DOHH2 (cell line): Measurements from ENCODE around the gene MYH16.
"Not testable (repeated sequence)": the region's sequence is repeated elsewhere in the genome, so short reads cannot be mapped to it uniquely, and the experiment has no call there.

ENCODE experiments used
- H3F3A ChIP-seq: fragments of 200-600 bp; sonication (generic), shearing (Covaris generic); 2 replicates; pipeline ENCODE4 v1.6.0; 2016; ENCODE audit warnings: antibody characterized with exemption, mild to moderate bottlenecking; ENCODE audit not compliant: control insufficient read depth, insufficient read depth
- H3K27ac ChIP-seq: fragments of 200-600 bp; sonication (generic); 2 replicates; pipeline ENCODE4 v1.5.1; 2014; ENCODE audit warnings: low read depth, mild to moderate bottlenecking, low read length, moderate library complexity
- H3K27me3 ChIP-seq: fragments of 200-600 bp; sonication (generic); 2 replicates; pipeline ENCODE4 v1.6.1; 2014; ENCODE audit warnings: mild to moderate bottlenecking, low read length, mixed read lengths; ENCODE audit not compliant: control insufficient read depth
- H3K36me3 ChIP-seq: fragments of 200-600 bp; sonication (generic); 2 replicates; pipeline ENCODE4 v1.6.1; 2014; ENCODE audit warnings: mild to moderate bottlenecking, low read length, moderate library complexity, mixed read lengths; ENCODE audit not compliant: control insufficient read depth
- H3K4me1 ChIP-seq: fragments of 200-600 bp; sonication (generic); 2 replicates; pipeline ENCODE4 v1.6.1; 2014; ENCODE audit warnings: mild to moderate bottlenecking, low read length, mixed read lengths; ENCODE audit not compliant: control insufficient read depth
- H3K4me2 ChIP-seq: fragments of 200-600 bp; sonication (generic); 2 replicates; pipeline ENCODE4 v1.6.0; 2014; ENCODE audit warnings: mild to moderate bottlenecking, low read length, moderate library complexity
- H3K4me3 ChIP-seq: fragments of 200-600 bp; sonication (generic); 2 replicates; pipeline ENCODE4 v1.5.1; 2014; ENCODE audit warnings: mild to moderate bottlenecking, low read length, mixed read lengths
- H3K79me2 ChIP-seq: fragments of 200-600 bp; sonication (generic); 2 replicates; pipeline ENCODE4 v1.6.1; 2014; ENCODE audit warnings: mild to moderate bottlenecking, low read length, mixed read lengths; ENCODE audit not compliant: control insufficient read depth
- H3K9me2 ChIP-seq: fragments of 200-600 bp; sonication (generic); replicated peaks from 2 replicates; pipeline ENCODE4 v1.6.1; 2014; ENCODE audit warnings: mild to moderate bottlenecking, low read length, mixed read lengths; ENCODE audit not compliant: control insufficient read depth
- H3K9me3 ChIP-seq: fragments of 200-600 bp; sonication (generic); 2 replicates; pipeline ENCODE4 v1.6.1; 2014; ENCODE audit warnings: antibody characterized with exemption, low read length, mixed read lengths; ENCODE audit not compliant: control insufficient read depth, insufficient read depth
- H4K20me1 ChIP-seq: fragments of 200-600 bp; sonication (generic); 2 replicates; pipeline ENCODE4 v1.6.0; 2014; ENCODE audit warnings: low read depth, mild to moderate bottlenecking, antibody characterized with exemption, low read length, moderate library complexity; ENCODE audit not compliant: control insufficient read depth, insufficient read depth
- EZH2phosphoT487 ChIP-seq: fragments of 200-600 bp; sonication (generic); IDR thresholded peaks from 2 replicates; pipeline ENCODE4 v1.6.1; 2017; ENCODE audit warnings: borderline replicate concordance, mild to moderate bottlenecking, antibody characterized with exemption, low read length, moderate library complexity, mixed read lengths
- TF ChIP-seq, protein P1 (sequence below): fragments of 200-600 bp; sonication (generic); IDR thresholded peaks from one replicate; pipeline ENCODE4 v1.5.1; 2014; ENCODE audit warnings: antibody characterized with exemption, mild to moderate bottlenecking, low read depth, low read length; ENCODE audit not compliant: poor library complexity, severe bottlenecking

The MYH16 gene

DNA sequence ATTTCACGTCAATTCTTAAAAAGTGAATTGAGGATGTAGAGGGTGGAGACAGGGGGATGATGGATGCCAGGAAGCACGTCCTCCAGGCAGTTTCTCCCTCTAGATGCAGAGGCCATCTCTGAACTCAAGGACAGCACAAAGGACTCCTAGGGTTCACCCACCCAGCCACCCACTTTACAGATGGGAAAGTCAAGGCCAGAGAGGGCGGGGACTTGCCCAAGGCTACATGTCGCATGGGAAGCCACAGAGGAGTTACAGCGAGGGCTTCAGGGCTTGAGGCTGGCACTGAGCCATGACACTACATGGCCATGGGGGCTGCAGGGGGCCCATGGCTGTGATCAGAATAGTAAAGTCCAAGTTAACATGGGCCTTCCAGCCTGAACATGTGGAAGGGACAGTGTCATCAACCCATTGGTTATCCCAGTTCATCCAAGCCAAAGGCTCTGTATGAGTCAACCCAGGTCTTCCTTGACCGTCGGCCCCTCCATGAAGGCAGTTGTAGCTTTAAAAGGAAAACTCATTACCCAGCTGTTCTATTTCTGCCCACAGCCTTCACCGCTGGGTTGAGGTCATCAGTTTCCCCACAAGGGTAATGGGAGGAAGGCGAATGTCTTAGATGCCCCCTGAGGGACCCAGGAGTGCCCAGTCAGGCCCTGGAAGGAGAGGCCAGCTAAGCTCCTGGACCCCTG lies 40.4 kb upstream of the MYH16 start:
- Histone ChIP-seq H4K20me1 (no peaks in the 10 kb centered on the region), H3K79me2 (no peaks in the 10 kb centered on the region), H3K4me1 (no peaks in the 10 kb centered on the region), H3F3A (no peaks in the 10 kb centered on the region), H3K4me2 (no peak overlapping the region), H3K4me3 (no peak overlapping the region), H3K27ac (no peak overlapping the region), H3K9me3 (no peaks in the 10 kb centered on the region), H3K27me3 (no peaks in the 10 kb centered on the region), H3K36me3 (no peaks in the 10 kb centered on the region), H3K9me2 (no peaks in the 10 kb centered on the region)
- TF ChIP-seq, protein P1, sequence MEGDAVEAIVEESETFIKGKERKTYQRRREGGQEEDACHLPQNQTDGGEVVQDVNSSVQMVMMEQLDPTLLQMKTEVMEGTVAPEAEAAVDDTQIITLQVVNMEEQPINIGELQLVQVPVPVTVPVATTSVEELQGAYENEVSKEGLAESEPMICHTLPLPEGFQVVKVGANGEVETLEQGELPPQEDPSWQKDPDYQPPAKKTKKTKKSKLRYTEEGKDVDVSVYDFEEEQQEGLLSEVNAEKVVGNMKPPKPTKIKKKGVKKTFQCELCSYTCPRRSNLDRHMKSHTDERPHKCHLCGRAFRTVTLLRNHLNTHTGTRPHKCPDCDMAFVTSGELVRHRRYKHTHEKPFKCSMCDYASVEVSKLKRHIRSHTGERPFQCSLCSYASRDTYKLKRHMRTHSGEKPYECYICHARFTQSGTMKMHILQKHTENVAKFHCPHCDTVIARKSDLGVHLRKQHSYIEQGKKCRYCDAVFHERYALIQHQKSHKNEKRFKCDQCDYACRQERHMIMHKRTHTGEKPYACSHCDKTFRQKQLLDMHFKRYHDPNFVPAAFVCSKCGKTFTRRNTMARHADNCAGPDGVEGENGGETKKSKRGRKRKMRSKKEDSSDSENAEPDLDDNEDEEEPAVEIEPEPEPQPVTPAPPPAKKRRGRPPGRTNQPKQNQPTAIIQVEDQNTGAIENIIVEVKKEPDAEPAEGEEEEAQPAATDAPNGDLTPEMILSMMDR = no peak
- TF ChIP-seq EZH2phosphoT487 = no peak

DNA sequence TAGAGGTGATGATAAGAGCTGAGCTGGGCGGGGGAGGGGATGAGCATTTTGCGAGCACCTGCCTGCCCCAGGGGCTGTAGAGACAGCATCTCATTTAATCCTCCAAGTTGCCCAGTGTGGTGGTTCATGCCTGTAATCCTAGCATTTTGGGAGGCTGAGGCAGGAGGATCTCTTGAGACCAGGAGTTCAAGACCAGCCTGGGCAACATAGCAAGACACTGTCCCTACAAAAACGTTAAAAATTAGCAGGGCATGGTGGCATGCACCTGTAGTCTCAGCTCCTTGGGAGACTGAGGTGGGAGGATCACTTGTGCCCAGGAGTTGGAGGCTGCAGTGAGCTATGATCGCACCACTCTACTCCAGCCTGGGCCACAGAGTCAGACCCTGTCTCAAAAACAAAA lies 39.7 kb upstream of the MYH16 start:
- not testable (repeated sequence) for H3K4me2 ChIP-seq, H3K27me3 ChIP-seq, H3K79me2 ChIP-seq, H3K9me3 ChIP-seq, H4K20me1 ChIP-seq, H3K9me2 ChIP-seq, H3K27ac ChIP-seq, H3K4me3 ChIP-seq, H3F3A ChIP-seq, H3K36me3 ChIP-seq, H3K4me1 ChIP-seq

DNA sequence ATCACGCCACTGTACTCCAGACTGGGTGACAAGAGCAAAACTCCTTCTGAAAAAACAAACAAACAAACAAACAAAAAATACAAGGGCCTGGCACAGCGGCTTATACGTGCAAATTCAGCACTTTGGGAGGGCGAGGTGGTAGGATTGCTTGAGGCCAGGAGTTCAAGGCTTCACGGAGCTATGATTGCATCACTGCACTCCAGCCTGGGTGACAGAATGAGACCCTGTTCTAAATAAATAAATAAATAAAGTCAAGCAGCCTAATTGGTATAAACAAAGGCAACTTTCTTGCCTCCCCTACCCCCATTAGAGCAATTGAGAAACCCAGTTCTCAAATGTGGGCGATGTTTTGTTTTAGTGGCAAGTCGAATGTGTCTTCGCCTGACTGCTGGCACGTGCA lies 38.5 kb upstream of the MYH16 start:
- H3K4me3 ChIP-seq = no peak overlapping the region
- H3K79me2 ChIP-seq = no peaks in the 10 kb centered on the region
- H3K27me3 ChIP-seq = peaks cover 8% of the 10 kb centered on the region; the same call in 1 of the 2 replicates
- no peak overlapping the region for H3K4me2 ChIP-seq
- H4K20me1 ChIP-seq = no peaks in the 10 kb centered on the region
- no peaks in the 10 kb centered on the region for H3F3A ChIP-seq
- no peaks in the 10 kb centered on the region for H3K9me2 ChIP-seq
- TF ChIP-seq, protein P1 = no peak
- TF ChIP-seq EZH2phosphoT487 = no peak
- no peak overlapping the region for H3K27ac ChIP-seq
- no peaks in the 10 kb centered on the region for H3K4me1 ChIP-seq
- no peaks in the 10 kb centered on the region for H3K9me3 ChIP-seq
- no peaks in the 10 kb centered on the region for H3K36me3 ChIP-seq

DNA sequence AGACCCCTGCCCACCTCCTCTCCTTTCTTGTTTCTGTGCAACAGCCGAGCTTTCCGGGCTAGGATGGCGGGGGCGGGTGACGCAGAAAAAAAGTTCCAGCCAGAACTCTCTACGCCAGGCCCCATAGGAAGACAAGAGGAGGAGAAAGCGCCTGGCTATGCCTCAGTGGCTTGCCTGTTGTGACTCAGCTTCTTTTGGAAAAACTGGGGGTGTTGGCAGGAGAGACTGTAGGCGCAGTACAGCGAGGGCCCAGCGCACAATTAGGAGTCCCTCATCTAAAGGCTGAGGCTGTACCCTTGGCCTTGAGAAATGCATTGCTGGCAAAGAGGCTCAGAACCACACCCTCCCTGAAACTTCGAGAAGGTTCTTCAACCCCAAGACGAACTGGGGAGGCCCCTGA lies 36.7 kb upstream of the MYH16 start:
- Histone ChIP-seq H3F3A (no peaks in the 10 kb centered on the region), H3K27me3 (peaks cover 13% of the 10 kb centered on the region; the same call in 1 of the 2 replicates), H3K9me2 (no peaks in the 10 kb centered on the region), H3K4me2 (no peak overlapping the region), H3K79me2 (no peaks in the 10 kb centered on the region), H3K4me3 (no peak overlapping the region), H3K36me3 (no peaks in the 10 kb centered on the region), H3K9me3 (no peaks in the 10 kb centered on the region), H4K20me1 (no peaks in the 10 kb centered on the region), H3K27ac (no peak overlapping the region), H3K4me1 (no peaks in the 10 kb centered on the region)
- TF ChIP-seq, protein P1 = no peak
- no peak for TF ChIP-seq EZH2phosphoT487

DNA sequence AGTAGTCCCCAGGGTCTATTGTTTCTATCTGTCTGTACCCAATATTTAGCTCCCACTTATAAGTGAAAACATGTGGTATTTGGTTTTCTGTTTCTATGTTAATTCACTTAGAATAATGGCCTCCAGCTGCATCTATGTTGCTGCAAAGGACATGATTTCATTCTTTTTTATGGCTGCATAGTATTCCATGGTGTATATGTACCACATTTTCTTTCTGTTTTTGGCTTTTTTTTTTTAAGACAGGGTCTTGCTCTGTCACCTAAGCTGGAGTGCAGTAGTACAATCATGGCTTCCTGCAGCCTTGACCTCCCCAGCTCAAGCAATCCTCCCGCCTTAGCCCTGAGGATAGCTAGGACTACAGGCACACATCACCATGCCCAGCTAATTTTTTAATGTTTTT lies 34.8 kb upstream of the MYH16 start:
- H3F3A ChIP-seq, H3K36me3 ChIP-seq, H3K9me3 ChIP-seq, H4K20me1 ChIP-seq, H3K4me2 ChIP-seq, H3K4me1 ChIP-seq, H3K9me2 ChIP-seq, H3K4me3 ChIP-seq, H3K27ac ChIP-seq, H3K79me2 ChIP-seq: not testable (repeated sequence)
- H3K27me3 ChIP-seq = peaks cover 13% of the 10 kb centered on the region; the same call in 1 of the 2 replicates
